Left forelimb (tissue), 1 donor: Measurements from ENCODE around the gene SIL1.

Experiments
- DNase-seq: peaks from one replicate; pipeline ENCODE4 v3.0.0-alpha.2; 2018; ENCODE audit warnings: low spot score

SIL1 gene

DNA sequence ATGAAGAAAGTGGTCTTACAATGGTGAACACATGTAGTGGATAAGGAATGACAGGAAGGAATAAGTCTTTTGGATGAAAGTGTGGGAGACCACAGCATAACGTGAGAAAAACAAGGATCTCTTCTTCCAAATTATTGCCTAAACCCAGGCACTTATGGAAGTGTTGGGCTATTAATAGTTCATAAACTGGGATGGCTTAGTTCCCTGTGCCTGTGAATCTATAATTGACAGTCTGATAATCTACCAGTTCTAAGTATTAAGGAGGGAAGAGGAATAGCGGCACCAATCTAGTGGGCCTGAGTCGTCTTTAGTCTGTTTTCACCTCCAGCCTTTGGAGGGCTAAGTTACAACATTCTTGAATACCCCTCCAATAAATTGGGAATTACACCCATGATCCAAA, 283.8 kb downstream of the SIL1 start:
- DNase-seq = no peak

DNA sequence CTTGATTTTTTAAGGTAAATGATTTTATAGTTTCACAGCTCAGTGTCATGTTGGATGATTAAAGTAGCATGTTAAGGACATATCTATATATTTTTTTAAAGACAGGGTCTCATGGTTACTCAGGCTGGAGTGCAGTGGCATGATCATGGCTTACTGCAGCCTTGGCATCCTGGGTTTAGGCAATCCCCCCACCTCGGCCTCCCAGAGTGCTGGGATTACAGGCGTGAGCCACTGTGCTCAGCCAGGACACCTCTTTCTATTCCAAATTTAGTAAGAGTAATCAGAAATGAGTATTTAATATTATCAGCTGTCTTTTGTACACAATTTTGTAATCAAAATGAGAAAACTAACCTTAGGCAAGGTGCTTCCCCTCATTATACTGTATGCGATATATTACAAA, 284.4 kb downstream of the SIL1 start:
- DNase-seq = no peak

DNA sequence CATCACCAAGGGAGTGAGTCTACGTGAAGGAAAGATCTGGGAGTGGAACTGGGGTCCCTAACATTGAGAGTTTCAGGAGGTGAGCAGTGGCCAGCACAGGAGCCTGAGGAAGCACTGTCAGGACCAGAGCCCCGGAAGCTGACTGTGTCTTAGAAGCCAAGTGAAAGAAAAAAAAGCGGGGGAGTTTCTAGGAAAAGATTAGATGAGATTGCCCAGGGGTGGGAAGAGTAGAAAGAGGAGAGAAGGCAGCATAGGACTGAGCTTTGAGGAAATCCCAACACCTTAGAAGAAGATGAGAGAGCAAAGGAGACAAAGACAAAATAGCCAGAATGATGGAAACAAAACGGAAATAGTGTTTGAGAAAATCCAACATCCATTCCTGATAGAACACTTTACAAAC, 286.1 kb downstream of the SIL1 start:
- no peak for DNase-seq

DNA sequence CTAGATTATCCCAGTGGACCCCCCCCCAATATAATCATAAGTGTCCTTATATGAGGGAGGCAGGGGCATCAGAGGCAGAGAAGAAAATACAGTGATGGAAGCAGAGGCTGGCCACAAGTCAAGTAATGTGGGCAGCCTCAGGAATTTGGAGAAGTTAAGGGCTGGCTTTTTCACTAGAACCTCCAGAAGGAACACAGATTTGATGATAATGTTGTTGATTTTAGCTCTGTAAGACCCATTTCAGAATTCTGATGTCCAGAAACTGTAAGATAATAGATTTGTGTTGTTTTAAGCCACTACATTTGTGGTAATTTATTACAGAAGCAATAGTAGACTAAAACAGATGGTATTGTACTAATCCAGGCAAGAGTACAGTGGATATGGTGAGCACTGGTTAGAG, 286.7 kb downstream of the SIL1 start:
- no peak for DNase-seq

DNA sequence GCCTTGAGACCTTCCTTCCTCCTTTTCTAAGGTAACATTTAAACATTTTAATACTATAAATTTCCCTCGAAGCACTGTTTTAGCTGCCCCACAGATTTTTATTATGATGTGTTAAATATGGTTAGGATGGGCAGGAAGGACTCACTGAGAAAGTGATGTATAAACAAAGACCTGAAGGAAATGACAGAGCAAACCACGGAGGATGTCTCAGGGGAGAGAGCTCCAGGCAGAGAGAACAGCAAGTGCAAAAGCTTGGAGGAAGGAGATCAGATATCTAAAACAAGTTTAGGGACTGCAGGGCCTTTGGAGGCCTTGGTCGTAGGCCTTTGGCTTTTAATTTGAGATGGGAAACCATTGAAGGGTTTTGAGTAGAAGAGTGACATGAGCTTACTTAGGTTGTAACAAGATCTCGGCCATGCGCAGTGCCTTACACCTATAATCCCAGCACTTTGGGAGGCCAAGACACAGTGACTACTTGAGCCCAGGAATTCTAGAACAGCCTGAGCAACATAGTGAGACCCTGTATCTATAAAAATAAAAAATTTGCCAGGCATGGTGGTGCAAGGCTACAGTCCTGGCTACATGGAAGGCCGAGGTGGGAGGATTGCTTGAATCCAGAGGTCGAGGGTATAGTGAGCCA, 287.5 kb downstream of the SIL1 start:
- DNase-seq = no peak

DNA sequence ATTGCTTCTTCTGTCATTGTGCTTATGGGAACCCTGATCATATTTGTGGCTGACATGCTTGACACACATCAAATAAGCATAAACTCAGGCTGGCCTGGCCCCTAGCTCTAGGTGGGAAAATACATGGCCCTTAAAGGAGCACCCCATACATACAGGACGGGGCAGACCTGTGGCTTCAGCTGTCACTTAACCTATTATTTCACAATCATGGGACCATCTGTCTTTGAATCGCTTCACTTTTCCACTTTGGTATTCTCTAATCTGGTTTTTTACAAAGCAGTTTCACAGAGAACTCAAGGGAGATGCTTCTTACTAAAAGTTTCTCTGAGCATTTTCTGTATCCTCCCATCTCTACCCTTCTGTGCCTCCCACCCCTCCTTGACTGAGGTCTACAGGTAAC, 288.4 kb downstream of the SIL1 start:
- no peak for DNase-seq

DNA sequence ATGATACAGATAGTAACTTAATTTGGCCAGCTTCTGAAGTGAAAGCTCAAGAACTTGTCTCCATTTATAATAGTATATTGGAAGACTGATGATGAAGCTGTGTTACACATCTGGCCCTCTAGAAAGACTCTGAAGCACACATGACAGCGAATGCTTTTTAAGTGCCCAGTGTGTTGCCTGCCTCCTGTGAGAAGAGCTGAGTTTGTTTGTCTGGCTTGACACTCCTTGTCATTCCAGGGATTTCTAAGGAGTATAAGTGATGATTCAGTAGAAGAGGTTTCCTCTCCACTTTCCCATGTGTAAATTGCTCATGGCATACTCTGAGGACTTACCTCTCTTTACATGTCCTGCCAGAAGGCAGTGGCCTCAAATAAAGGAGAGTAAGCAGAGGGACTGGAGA, 292.6 kb downstream of the SIL1 start:
- DNase-seq = no peak

DNA sequence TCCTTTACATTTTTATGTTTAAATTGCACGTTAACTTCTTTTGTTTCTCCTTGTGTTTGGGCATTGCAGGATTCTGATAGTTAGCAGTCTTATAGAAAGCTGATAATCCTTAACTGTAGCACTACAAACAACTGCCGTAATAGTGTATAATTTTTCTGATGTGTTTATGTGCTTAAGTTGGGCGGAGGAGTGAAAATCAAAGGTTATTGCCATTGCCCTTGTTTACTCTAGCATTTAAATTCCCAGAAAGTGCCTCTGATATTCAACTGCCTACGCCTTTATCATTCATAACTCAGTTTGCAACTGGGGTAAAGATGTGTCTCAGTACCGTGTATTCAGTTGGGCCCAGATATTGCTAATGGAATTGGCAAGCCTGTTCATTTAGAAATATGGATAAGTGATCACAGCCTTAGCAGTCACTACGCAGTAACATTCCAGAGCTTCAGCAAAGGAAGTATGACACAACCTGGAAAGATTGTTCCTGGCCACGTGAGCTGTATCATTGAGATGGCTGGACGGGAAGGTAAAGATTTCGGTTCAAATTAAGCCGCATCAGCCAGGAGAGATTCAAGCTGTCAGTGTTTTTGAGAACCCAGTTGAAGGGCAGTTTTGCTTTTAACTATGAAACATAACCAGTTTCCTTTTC, 294.9 kb downstream of the SIL1 start:
- DNase-seq = no peak

DNA sequence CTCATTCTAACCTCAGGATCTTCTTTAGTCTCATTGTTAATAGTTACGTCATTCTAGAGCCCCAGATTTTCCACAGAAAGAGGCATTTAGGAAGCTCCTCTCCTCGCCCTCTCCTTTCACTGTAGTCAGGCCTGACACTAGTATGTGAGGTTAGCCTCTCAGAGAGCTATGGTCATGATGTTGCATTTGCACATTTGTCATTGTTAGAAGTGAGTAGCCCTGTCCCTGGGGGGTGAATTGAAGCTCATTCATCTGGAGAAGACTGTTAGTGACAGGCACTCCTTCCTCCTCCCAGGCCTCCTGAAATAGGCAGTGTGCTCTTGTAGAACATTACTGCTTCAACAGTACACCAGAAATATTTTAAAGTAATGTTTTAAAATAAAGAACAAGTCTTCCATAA, 296.5 kb downstream of the SIL1 start:
- DNase-seq = no peak

DNA sequence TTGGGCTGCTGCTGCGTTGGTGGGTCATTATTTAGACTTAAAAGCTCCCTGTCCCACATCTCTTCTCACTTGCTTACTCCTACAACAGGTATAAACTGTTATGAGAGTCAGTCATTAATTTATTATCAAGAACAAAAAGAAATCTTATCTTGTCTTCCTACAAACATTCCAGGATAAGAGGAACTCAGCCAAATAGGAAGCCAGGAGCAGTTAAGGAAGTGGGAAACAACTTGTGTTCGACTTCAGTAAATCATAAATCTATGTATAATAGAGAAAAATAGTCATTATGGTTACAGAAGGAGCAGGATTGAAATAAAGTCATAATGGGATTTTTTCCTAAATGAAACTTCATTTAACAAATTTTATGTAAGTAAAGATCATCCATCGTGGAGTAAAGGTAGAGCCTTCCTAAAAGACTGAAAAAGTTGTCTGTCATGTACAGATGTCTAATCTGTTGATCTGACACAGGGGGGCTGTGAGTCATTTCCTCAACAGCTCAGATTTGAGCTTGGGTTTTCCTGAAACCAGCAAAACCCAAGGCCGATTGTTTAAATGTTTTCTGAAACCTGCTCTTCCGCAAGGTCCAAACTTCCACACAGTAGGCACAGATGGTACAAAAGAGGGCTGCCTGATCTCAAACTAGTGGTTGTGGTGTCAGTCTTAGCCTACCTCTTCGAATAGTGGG, 297.7 kb downstream of the SIL1 start:
- DNase-seq = no peak

DNA sequence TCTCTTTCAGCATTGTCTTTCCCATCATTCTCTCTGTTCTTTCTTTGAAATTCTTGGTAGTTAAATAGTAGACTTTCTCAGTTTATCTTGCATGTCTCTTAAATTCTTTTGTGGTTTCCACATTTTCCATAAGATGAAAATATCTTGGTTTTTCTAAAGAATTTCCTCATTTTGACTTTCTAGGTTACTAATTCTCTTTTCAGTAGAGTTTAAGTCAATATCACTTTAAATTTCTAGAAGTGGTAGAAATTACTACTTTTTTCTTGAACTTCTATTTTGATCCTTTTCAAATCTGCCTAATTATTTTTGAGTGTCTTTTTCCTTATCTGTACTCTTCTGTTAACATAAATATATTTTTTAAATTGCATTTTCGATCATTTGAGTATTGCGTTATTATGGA, 299.4 kb downstream of the SIL1 start:
- no peak for DNase-seq

DNA sequence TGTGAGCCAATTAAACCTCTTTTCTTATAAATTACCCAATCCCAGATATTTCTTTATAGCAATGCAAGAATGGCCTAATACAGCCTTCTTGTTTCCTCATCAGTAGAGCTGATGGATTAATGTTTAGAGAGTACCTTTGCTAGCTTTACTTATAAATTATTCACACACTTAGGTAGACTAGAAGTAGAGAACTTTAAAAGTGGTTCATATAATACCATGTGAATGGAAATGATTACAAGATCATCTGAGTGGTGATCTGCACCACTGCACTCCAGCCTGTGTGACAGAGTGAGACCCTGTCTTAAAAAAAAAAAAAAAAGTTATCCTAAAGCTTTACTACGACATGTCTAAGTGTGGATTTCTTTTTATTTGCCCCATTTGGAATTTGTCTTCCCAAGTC, 299.9 kb downstream of the SIL1 start:
- no peak for DNase-seq
